Neural cell (in vitro differentiated cells): ENCODE data around the gene ZSWIM1.

Source experiments
- CTCF ChIP-seq: fragments of 450-650 bp; IDR thresholded peaks from 2 replicates; pipeline ENCODE4 v1.5.1; 2014; ENCODE audit warnings: antibody characterized with exemption, mild to moderate bottlenecking, moderate library complexity; ENCODE audit not compliant: poor library complexity, severe bottlenecking
- EP300 ChIP-seq: fragments of 450-650 bp; conservative IDR thresholded peaks from 2 replicates; pipeline ENCODE4 v1.6.1; 2014; ENCODE audit warnings: antibody characterized with exemption, mild to moderate bottlenecking, moderate library complexity; ENCODE audit not compliant: poor library complexity, severe bottlenecking
- EZH2 ChIP-seq: fragments of 200-600, 300-800 bp; shearing (Covaris generic), sonication (generic); IDR thresholded peaks from 2 replicates; pipeline ENCODE4 v1.6.1; 2014; ENCODE audit warnings: antibody characterized with exemption, low read length, borderline replicate concordance, mild to moderate bottlenecking; ENCODE audit not compliant: insufficient read depth, poor library complexity, severe bottlenecking
- MXI1 ChIP-seq: fragments of 450-650 bp; conservative IDR thresholded peaks from 2 replicates; pipeline ENCODE4 v1.6.1; 2014; ENCODE audit warnings: antibody characterized with exemption, mild to moderate bottlenecking; ENCODE audit not compliant: poor library complexity, severe bottlenecking
- POLR2AphosphoS5 ChIP-seq: IDR thresholded peaks from 2 replicates; pipeline ENCODE4 v1.6.1; 2012
- RAD21 ChIP-seq: fragments of 450-650 bp; conservative IDR thresholded peaks from 2 replicates; pipeline ENCODE4 v1.6.1; 2014; ENCODE audit warnings: antibody characterized with exemption, mild to moderate bottlenecking, moderate library complexity
- REST ChIP-seq: IDR thresholded peaks from 2 replicates; pipeline ENCODE4 v1.6.1; 2012; ENCODE audit warnings: borderline replicate concordance
- TAF1 ChIP-seq: IDR thresholded peaks from 2 replicates; pipeline ENCODE4 v1.6.1; 2012; ENCODE audit warnings: low read depth

- TF ChIP-seq CTCF (no peak), TAF1 (no peak), POLR2AphosphoS5 (no peak), EZH2 (no peak), MXI1 (no peak), RAD21 (no peak), EP300 (no peak), REST (no peak)
These were observed 13.8 kb upstream of the ZSWIM1 start for GRCh38 chr20:45867136-45867818.
